GM23338 (cell line): Measurements from ENCODE around the gene ZNF778.

ENCODE experiments used
- CREB1 ChIP-seq: fragments of 250-450 bp; sonication (Bioruptor Pico); IDR thresholded peaks from 2 replicates; pipeline ENCODE4 v1.5.0; 2020; ENCODE audit warnings: low read depth, mild to moderate bottlenecking, moderate library complexity
- EZH2 ChIP-seq: fragments of 200-600 bp; sonication (generic); IDR thresholded peaks from one replicate; pipeline ENCODE4 v1.8.0; 2017; ENCODE audit warnings: antibody characterized with exemption, mild to moderate bottlenecking, low read depth; ENCODE audit not compliant: unreplicated experiment
- EZH2phosphoT487 ChIP-seq: fragments of 200-600 bp; sonication (generic); IDR thresholded peaks from one replicate; pipeline ENCODE4 v1.8.1; 2018; ENCODE audit warnings: antibody characterized with exemption; ENCODE audit not compliant: unreplicated experiment
- JUNB ChIP-seq: IDR thresholded peaks from one replicate; pipeline ENCODE4 v1.6.1; 2016; ENCODE audit warnings: antibody characterized with exemption; ENCODE audit not compliant: unreplicated experiment
- POLR2AphosphoS5 ChIP-seq: IDR thresholded peaks from 2 replicates; pipeline ENCODE4 v1.6.1; 2016; ENCODE audit warnings: antibody characterized with exemption, low read depth
- ZNF331 ChIP-seq: fragments of 250-450 bp; sonication (Bioruptor Pico); IDR thresholded peaks from 2 replicates; pipeline ENCODE4 v1.5.0; 2020; ENCODE audit warnings: low read depth, mild to moderate bottlenecking, moderate library complexity
- TF ChIP-seq, protein P1 (sequence below), 2 experiments: fragments of 200-600 bp in 1 of 2; sonication (generic) in 1 of 2; conservative IDR thresholded peaks; 2 replicates each; pipeline versions ENCODE4 v1.5.1 to v1.6.1; 2016 to 2017; ENCODE audit warnings: antibody characterized with exemption in 2 of 2, low read depth in 2 of 2, mild to moderate bottlenecking in 2 of 2, moderate library complexity in 1 of 2
- TF ChIP-seq, protein P2 (sequence below): IDR thresholded peaks from one replicate; pipeline ENCODE4 v1.6.1; 2018; ENCODE audit warnings: antibody characterized with exemption; ENCODE audit not compliant: unreplicated experiment

DNA sequence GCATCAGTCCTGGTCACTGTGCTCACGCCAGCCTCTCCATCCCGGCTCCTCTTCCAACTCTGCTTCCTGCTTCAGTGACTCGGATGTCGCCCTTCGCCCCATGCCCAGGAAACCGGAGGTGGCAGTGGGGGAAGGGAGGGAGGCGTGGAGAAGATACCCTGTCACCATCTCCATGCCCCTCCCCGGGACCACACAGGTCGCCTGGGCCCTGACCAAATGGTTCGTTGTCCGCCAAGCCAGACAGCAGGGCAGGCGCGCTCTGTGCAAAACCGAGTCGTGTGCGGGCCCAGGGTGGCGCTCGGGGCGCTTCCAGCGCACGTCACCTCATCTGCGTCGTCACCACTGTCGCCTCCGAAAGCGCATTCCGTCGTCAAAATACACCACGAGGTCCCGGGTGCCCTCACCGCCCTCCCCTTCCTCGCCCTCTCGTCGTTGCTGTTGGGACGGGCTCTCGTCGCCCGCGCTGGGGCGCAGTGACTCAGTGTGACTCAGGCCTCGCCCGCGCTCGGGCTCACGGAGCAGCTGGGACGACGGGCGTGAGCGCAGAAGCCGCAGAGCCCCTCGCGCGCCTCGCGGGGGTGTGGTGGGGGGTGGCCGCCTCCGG is 39.2 kb downstream of the ZNF778 start:
- TF ChIP-seq EZH2 (no peak), POLR2AphosphoS5 (peak; percentile 59), EZH2phosphoT487 (no peak), JUNB (no peak), CREB1 (peak; percentile 82), ZNF331 (CRISPR knock-in tag) (no peak)
- TF ChIP-seq, protein P1, sequence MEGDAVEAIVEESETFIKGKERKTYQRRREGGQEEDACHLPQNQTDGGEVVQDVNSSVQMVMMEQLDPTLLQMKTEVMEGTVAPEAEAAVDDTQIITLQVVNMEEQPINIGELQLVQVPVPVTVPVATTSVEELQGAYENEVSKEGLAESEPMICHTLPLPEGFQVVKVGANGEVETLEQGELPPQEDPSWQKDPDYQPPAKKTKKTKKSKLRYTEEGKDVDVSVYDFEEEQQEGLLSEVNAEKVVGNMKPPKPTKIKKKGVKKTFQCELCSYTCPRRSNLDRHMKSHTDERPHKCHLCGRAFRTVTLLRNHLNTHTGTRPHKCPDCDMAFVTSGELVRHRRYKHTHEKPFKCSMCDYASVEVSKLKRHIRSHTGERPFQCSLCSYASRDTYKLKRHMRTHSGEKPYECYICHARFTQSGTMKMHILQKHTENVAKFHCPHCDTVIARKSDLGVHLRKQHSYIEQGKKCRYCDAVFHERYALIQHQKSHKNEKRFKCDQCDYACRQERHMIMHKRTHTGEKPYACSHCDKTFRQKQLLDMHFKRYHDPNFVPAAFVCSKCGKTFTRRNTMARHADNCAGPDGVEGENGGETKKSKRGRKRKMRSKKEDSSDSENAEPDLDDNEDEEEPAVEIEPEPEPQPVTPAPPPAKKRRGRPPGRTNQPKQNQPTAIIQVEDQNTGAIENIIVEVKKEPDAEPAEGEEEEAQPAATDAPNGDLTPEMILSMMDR (conservative IDR thresholded peaks at IDR 0.05; ENCODE audit: low read depth in 2 of 2): no peak
- TF ChIP-seq, protein P2, sequence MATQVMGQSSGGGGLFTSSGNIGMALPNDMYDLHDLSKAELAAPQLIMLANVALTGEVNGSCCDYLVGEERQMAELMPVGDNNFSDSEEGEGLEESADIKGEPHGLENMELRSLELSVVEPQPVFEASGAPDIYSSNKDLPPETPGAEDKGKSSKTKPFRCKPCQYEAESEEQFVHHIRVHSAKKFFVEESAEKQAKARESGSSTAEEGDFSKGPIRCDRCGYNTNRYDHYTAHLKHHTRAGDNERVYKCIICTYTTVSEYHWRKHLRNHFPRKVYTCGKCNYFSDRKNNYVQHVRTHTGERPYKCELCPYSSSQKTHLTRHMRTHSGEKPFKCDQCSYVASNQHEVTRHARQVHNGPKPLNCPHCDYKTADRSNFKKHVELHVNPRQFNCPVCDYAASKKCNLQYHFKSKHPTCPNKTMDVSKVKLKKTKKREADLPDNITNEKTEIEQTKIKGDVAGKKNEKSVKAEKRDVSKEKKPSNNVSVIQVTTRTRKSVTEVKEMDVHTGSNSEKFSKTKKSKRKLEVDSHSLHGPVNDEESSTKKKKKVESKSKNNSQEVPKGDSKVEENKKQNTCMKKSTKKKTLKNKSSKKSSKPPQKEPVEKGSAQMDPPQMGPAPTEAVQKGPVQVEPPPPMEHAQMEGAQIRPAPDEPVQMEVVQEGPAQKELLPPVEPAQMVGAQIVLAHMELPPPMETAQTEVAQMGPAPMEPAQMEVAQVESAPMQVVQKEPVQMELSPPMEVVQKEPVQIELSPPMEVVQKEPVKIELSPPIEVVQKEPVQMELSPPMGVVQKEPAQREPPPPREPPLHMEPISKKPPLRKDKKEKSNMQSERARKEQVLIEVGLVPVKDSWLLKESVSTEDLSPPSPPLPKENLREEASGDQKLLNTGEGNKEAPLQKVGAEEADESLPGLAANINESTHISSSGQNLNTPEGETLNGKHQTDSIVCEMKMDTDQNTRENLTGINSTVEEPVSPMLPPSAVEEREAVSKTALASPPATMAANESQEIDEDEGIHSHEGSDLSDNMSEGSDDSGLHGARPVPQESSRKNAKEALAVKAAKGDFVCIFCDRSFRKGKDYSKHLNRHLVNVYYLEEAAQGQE: no peak
